GM11168 (cell line): ENCODE measurements around the gene CRTAC1.

Experiments used
- in situ Hi-C: fragments of 300-500 bp; cut with MboI; formaldehyde crosslinking; loops from one replicate; pipeline ENCODE4 v1.12.0; 2022; ENCODE audit warnings: low sequenced_read_pairs; ENCODE audit not compliant: unreplicated experiment

The CRTAC1 gene

DNA sequence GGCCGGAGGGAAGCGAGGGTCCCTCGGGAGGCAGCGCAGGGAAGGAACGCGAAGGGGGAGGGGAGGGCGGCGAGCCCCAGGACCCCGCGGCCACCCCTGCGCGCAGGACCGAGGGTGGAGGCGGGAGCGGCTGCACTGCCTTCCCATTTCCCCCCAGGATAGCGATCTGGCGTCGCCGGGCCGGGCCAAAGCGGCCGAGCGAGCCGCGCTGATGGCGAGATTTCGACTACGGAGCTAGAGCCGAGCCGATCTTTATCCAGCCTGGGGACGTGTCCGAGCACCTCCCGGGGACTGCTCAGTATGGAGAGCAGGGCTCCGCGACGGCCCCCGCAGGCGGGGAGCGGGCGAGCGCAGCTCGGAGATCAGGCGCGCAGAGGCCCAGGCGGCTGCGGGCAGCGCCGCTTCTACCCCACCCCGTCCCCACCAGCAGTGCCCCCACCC is 590 bp upstream of the CRTAC1 start:
- in situ Hi-C loops: no loop called here

DNA sequence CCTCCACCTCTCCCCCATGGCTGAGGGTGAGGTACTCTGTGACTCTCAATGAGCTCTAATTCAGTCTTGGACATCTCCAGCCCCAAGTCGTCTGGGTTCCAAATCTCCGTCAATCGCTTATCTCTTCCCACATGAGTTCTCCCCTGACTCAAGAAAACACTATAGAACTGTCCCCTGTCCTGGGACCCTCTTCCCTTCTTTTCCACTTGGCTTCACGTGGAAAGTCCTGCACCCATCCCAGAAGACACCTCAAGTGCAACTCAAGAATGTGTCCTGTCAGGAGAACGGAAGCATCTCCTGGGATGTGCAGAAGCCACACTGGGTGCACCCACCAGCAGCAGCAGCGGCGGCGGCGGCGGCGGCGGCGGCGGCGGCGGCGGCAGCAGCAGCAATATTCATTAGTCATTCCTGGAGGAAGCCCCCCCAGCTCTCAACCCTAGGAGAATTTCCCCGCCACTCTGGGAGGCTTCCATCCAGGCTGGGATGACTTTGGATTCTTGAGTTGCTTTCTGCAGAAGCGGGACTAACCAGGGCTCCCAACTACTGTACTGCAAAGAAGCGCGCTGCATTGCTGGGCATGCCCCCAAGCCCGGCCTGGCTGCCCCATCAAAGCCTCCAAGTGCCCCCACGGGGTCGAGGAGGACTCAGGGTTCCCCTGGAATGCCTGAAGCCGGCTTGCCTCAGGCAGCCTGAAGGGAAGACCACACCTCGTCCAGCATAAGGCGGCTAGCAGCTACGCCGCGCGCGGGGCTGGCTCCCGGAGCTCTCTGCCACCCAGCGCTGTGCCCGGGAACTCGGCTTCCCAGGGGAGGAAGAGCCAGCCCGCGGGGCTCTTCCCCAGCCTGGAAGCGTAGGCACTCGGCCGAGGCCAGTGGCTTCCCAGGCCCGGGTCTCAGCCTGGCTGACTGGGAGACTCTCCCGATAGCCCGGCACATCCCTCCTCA is 1.0 kb downstream of the CRTAC1 start:
- in situ Hi-C loops: no loop called here

- in situ Hi-C loops: no loop called here
These were observed 2.2 kb downstream of the CRTAC1 start for GRCh38 chr10:98028168-98028770.

DNA sequence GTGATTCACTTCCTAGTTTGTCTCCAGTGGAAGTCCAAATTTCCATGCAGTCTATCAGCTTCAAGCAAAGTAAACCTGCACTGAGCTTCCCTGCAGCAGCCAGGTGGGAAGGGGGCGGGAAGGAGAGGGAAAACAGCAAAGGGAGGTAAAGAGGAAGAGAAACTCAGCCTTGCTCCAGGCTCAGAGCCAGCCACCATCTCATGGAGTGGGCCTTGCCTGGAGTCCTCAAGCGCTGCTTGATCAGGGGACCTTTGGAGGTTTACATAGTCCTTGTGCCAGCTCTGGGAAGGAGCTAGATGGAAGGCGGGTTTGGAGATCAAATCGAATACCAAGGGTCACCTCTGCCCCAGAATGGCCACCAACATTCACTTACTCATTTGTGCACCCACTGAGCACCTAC is 7.4 kb downstream of the CRTAC1 start:
- in situ Hi-C loops: no loop called here

- in situ Hi-C loops: no loop called here
These were observed 9.6 kb downstream of the CRTAC1 start for GRCh38 chr10:98020784-98021183.

DNA sequence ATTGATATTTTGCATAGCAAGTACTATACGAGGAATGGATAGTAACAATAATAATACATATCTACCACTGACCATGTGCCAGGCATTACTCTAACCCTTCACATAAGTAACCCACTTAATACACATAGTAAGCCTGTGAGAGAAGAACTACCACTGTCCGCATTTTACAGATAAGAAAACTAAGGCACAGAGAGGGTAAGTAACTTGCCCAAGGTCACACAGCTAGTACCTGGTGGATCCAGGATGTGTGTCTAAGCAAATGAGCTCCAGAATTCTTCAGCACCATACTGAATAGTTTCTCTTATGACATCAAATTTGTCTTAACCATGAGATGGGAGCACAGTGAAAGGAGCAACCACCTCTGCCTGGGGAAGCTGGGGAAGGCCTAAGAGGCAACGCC is 10.2 kb downstream of the CRTAC1 start:
- in situ Hi-C loops: no loop called here

- in situ Hi-C loops: no loop called here
These were observed 10.6 kb downstream of the CRTAC1 start for GRCh38 chr10:98019784-98020183.

- in situ Hi-C loops: no loop called here
These were observed 13.5 kb downstream of the CRTAC1 start for GRCh38 chr10:98016772-98017475.

- in situ Hi-C loops: no loop called here
These were observed 16.6 kb downstream of the CRTAC1 start for GRCh38 chr10:98013776-98014175.

- in situ Hi-C loops: no loop called here
These were observed 17.3 kb downstream of the CRTAC1 start for GRCh38 chr10:98013122-98013521.

DNA sequence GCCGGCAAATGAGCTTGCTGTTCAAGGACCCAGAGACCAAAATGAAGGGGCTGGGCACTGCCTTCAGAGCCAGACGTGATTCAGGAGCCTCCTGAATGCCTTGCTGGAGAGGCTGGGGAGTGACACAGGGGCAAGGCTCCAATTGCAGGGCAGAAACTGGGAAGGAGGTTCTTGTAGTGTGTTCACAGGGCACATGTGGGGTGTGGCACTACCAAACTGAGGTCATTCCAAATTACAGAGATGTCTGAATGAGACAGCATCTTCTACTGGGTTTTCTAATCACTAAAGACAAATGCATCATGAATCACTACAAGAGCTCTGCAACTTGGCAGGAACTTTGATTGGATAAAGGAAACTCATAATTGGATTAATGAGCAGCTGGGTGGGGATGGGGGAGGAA is 17.8 kb downstream of the CRTAC1 start:
- in situ Hi-C loops: no loop called here

GRCh38 chr10:98010939-98011685 is 19.3 kb downstream of the CRTAC1 start:
- in situ Hi-C loops: no loop called here

DNA sequence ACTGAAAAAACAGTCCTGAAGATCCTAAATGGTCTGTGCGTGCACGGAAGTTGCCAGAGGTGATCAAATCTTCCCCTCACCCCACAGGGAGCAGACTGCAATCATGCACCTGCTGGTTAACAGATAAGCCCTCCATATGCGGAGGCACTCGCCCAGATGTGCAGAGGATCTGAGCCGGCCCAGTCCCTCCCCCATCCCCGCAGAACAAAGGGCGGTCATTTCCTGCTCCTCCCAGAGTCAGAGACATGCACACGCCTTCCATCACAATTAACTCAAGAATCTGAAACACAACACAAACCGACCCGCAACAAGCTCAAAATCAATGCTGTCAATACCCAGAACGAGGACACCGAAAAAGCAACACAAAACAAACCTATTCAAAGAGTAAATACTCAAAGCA is 24.2 kb downstream of the CRTAC1 start:
- in situ Hi-C loops: no loop called here

DNA sequence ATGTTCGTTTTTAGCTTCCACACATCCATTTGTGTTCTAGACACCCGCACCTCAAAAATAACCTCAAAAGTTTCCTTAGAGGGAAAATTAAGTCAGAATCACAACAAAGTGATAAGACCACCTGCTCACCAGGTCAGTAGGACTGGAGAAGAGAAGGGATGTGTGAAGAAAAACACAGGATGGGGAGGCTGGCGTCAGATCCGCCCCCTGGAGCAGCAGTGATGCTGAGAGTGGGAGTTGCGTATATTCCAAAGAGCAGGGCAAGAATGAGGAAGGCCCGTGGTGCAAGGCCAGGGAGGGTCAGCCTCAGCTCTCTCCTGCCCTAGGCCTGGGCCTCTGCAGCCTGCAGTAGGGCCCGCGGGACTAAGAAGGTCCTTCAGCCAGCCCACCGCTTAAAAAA is 28.7 kb downstream of the CRTAC1 start:
- in situ Hi-C loops: no loop called here

DNA sequence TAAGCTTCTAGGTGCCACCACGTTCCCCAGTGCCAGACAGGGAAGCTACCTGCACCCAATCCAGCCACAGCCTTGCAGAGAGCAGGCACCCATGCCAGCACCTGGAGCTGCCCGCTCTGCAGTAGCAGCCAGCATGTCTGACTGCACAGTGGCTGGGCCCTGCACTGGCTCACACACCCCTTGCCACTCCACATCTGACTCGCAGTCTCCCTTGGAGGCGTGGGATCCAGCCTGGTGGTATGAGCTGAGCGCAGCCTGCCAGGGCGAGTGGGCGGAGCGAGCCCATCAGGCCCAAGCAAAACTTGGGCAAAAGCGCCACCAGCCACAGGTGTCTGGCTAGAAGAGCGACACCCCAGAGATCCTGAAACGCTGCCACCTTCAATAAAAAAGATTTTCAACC is 30.1 kb downstream of the CRTAC1 start:
- in situ Hi-C loops: no loop called here

DNA sequence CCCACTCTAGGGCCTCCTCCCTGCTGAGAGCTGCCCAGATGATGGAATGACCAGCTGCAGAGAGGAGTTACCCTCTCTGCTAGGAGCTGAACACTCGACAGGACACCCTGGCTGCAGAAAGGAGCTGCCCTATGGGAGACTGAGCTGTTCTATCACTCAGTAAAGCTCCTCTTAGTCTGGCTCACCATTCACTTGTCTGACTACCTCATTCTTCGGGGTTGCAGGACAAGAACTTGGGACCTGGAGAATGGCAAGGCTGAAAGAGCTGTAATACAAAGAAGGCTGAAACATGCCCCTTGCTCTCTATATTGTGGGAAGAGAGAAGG is 30.5 kb downstream of the CRTAC1 start:
- in situ Hi-C loops: no loop called here

DNA sequence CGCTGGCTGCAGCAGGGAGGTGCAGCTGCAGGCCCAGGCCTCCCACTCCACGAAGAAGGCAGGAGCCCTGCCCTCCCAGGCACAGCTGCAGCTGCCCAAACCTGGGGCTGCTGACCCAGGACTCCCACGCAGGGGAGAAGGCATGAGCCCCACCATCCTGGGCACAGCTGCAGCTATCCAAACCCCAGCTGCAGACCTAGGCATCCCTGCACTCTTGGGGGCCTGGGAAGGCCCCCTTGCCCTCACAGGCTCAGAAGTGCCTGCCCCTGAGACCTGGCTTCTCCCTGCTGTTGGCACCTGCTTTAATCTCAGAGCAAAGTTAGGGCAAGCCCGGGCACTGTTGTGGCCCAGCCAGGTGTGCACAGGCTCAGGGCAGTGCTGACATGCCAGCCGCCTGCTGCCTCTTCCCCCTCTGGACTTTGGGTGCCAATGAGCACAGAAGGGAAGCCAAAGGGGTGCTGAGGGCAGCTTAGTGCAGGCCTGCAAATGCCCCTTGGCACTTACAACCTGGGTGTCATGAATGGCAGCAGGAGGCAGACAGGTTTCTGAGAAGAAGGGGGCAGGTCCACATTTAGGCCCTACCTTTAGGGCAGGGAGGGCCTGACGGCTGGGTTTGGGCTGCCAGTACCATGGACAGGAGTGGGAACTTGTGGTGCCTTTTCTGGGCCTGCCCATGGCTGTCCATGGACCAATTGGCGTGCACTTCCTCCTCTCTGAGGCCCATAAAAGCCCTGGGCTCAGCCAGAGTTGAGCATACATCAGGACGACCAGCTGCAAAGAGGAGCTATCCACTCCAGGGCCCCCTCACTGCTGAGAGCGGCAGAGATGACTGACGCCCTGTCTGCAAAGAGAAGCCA is 31.1 kb downstream of the CRTAC1 start:
- in situ Hi-C loops: no loop called here

DNA sequence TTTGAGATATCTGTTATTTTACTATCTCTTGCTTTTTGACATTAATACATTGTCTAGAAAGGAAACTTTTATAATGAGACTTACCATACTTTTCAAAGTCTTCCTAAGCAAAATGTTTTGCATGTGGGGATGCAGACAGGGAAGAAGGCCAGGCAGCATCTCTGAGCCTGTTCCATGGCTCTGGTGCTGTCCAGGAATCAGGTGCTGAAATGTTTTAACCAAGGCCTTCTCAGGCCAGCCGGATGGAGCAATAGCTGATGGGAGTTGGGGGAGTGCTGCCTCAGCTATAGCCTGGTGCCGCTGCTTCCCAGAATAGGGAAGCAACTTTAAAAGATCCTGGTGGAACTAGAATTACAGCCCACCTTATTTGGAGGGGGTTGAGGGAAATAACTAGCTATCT is 38.5 kb downstream of the CRTAC1 start:
- in situ Hi-C loops: no loop called here

DNA sequence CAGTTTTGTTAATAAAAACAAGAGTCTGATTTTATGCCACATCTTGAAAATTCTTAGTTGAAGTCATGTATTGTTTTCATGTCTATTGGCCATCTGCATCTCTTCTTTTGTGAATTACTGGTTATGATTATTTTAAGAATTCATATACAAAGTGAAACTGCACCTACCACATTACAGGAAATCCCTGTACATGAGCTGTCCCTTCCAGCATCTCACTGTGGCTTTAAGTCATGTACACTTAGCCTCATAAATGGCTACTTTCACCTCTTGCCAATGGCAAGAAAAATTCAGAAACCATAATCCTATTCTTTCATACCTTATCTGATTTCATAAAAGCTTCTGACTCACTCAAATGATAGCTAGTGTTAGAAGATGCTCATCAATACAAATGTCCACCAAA is 48.6 kb downstream of the CRTAC1 start:
- in situ Hi-C loops: no loop called here

DNA sequence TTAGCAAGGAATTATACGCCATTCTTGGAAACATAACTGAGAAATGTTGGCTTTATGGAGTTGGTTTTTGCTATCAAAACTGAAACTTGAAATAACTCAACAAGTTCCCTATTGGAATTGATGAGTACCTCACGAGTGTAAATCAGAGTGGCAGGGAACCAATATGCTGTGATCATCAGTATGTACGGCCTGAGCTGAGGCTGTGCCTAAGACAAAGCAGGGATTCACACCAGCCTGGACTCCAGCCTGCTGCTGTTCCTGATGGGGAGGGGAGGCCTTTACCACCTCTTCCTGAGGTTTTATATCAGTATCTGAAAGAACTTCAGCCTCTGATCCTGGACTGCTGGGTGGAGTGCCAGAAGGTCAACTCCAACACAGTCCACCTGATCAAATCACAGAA is 52.7 kb downstream of the CRTAC1 start:
- in situ Hi-C loops: no loop called here
